Nephron (organoid): Measurements from ENCODE around the gene MED26.

Experiments
- H3K27ac Mint-ChIP-seq, 3 experiments: 2 replicates each; pipeline ENCODE4 v1.8.0; 2020; ENCODE audit warnings: mixed read lengths in 3 of 3, mild to moderate bottlenecking in 2 of 3, moderate library complexity in 1 of 3
- H3K27me3 Mint-ChIP-seq: 2 replicates; pipeline ENCODE4 v1.8.0; 2021; ENCODE audit warnings: low read depth, mild to moderate bottlenecking, moderate library complexity, mixed read lengths
- H3K36me3 Mint-ChIP-seq: 2 replicates; pipeline ENCODE4 v1.8.0; 2020; ENCODE audit warnings: low read depth, mixed read lengths
- H3K4me1 Mint-ChIP-seq: 2 replicates; pipeline ENCODE4 v1.8.0; 2020; ENCODE audit warnings: mixed read lengths
- H3K4me3 Mint-ChIP-seq, 3 experiments: 2 replicates each; pipeline ENCODE4 v1.8.0; 2020; ENCODE audit warnings: mild to moderate bottlenecking in 3 of 3, mixed read lengths in 3 of 3, moderate library complexity in 2 of 3
- H3K9me3 Mint-ChIP-seq: 2 replicates; pipeline ENCODE4 v1.8.0; 2020; ENCODE audit warnings: mixed read lengths
- TF ChIP-seq, protein P1 (sequence below), 3 experiments: fragments of 200-600 bp; sonication (generic); IDR thresholded peaks; one replicate each; pipeline ENCODE4 v1.5.0; 2021; ENCODE audit warnings: antibody characterized with exemption in 3 of 3; ENCODE audit not compliant: unreplicated experiment in 3 of 3

Gene MED26

DNA sequence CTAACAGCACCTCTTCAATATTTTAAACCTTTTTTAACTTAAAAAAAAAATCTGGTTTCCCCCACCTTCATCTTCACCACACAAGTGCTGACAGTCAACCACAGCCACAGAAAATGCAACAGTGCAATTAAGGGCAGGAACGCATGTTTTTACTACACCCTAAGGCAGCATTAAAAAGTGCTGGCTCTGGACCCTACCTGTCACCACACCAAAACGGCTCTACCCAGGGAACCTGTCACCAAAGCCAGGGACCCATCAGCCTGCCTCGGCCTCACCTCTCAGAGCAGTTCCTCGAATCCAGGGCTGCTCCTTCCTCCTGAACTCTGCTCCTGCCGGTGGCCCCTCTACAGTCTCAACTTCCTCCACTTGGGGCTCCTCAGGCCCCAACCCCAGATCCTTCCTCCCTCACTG is 33.3 kb downstream of the MED26 start:
- H3K4me3 Mint-ChIP-seq: no peak overlapping the region
- H3K9me3 Mint-ChIP-seq: no peaks in the 10 kb centered on the region
- H3K4me1 Mint-ChIP-seq: peaks cover 19% of the 10 kb centered on the region
- H3K27ac Mint-ChIP-seq: no peak overlapping the region
- H3K36me3 Mint-ChIP-seq: no peaks in the 10 kb centered on the region
- TF ChIP-seq, protein P1, sequence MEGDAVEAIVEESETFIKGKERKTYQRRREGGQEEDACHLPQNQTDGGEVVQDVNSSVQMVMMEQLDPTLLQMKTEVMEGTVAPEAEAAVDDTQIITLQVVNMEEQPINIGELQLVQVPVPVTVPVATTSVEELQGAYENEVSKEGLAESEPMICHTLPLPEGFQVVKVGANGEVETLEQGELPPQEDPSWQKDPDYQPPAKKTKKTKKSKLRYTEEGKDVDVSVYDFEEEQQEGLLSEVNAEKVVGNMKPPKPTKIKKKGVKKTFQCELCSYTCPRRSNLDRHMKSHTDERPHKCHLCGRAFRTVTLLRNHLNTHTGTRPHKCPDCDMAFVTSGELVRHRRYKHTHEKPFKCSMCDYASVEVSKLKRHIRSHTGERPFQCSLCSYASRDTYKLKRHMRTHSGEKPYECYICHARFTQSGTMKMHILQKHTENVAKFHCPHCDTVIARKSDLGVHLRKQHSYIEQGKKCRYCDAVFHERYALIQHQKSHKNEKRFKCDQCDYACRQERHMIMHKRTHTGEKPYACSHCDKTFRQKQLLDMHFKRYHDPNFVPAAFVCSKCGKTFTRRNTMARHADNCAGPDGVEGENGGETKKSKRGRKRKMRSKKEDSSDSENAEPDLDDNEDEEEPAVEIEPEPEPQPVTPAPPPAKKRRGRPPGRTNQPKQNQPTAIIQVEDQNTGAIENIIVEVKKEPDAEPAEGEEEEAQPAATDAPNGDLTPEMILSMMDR (IDR thresholded peaks at IDR 0.05; ENCODE audit: unreplicated experiment in 3 of 3): no peak
- H3K27me3 Mint-ChIP-seq: no peaks in the 10 kb centered on the region

- Mint-ChIP-seq H3K36me3 (no peaks in the 10 kb centered on the region), H3K27me3 (no peaks in the 10 kb centered on the region), H3K27ac (no peak overlapping the region), H3K4me1 (peaks cover 25% of the 10 kb centered on the region), H3K9me3 (no peaks in the 10 kb centered on the region), H3K4me3 (no peak overlapping the region)
- TF ChIP-seq, protein P1 (IDR thresholded peaks at IDR 0.05; ENCODE audit: unreplicated experiment in 3 of 3): no peak
Observed at GRCh38 chr19:16594131-16594586, 33.8 kb downstream of the MED26 start.

GRCh38 chr19:16593181-16593580 is 34.8 kb downstream of the MED26 start:
- TF ChIP-seq, protein P1 (IDR thresholded peaks at IDR 0.05; ENCODE audit: unreplicated experiment in 3 of 3): no peak
- Mint-ChIP-seq H3K4me1 (peaks cover 34% of the 10 kb centered on the region), H3K27ac (no peak overlapping the region), H3K9me3 (no peaks in the 10 kb centered on the region), H3K4me3 (no peak overlapping the region), H3K36me3 (no peaks in the 10 kb centered on the region), H3K27me3 (no peaks in the 10 kb centered on the region)

DNA sequence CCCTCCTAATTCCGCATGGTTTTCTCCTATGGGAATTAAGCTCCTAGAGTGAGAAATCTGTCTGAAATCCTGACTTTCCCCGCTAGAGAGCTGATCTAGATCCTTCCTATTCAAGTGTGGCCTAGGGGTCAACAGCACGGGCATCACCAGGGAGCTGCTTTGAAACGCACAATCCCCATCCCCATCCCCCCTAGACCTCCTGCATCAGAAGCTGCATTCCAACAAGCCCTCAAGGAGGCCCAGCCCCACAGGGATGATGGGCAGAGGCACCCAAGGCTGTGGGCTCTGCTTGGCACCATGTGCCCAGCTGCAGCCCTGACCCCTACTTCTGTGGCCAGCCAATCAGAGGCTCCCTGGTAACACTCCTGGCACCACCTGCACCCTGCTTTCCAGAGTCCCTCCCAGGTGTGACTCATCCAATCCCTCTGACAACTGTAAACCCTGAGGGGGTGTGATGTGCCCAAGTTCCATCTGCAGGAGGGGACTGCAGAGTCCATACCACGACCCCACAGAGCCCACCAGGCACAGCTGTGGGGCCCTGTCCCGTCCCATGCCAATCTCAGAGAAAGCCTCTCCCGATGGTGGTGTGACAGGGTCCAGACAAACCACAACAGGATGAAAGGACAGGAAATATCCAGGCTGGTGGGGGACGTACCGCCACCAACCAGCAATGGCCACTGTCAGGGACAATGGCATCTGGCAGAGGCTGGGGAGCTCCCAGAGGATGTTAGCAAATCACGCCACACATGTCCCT is 36.0 kb downstream of the MED26 start:
- Mint-ChIP-seq H3K27me3 (no peaks in the 10 kb centered on the region), H3K9me3 (no peaks in the 10 kb centered on the region), H3K4me3 (no peak overlapping the region), H3K27ac (no peak overlapping the region), H3K36me3 (no peaks in the 10 kb centered on the region), H3K4me1 (peaks cover 37% of the 10 kb centered on the region)
- TF ChIP-seq, protein P1 (IDR thresholded peaks at IDR 0.05; ENCODE audit: unreplicated experiment in 3 of 3): no peak

DNA sequence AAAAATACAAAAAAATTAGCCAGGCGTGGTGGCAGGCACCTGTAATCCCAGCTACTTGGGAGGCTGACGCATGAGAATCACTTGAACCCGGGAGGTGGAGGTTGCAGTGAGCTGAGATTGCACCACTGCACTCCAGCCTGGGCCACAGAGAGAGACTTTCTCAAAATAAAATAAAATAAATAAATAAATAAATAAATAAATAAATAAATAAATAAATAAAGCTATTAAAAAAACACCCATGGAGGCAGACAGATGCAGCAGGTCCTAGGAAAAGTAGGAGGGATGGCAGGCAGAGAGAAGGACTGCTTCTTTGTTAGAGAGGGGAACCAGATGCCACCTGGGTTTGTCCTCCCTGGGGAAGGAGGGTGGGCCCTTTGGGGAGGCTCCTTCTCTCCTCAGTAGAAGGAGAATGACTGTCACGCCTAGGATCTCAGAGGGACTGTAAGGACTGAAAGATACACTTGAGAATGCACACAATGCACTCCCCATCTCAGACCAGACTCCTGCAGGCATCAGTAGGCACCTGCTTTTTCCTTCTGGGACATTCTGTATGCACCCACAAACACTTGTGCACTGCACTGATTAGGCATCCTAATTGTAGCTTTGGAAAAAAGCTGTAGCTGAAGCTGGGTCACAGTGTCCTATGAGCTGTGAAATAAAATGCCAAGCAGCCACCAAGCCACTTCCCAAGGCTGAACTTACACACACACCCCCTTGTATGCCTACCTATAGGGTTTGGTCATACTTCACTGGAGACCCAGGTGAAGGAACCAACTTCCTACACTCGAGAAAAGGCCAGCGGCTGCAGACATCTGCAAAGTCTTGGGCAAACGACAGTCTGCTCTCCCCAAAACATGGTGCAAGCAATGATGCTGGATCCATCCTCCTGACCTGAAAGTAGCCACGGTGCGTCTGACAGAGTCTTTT is 36.9 kb downstream of the MED26 start:
- peaks cover 37% of the 10 kb centered on the region for H3K4me1 Mint-ChIP-seq
- TF ChIP-seq, protein P1 (IDR thresholded peaks at IDR 0.05; ENCODE audit: unreplicated experiment in 3 of 3): no peak
- no peak overlapping the region for H3K4me3 Mint-ChIP-seq
- H3K27me3 Mint-ChIP-seq: no peaks in the 10 kb centered on the region
- no peak overlapping the region for H3K27ac Mint-ChIP-seq
- H3K9me3 Mint-ChIP-seq: no peaks in the 10 kb centered on the region
- H3K36me3 Mint-ChIP-seq: no peaks in the 10 kb centered on the region
